Natural killer cell (primary cell): ENCODE data around the gene SETBP1. TPM values are rescaled to one million over a fixed set of nuclear protein-coding genes. Genes with fewer than 3 reads are reported as not detected.

Experiments
- ATAC-seq, 3 donors: fragments of 150-1000 bp in 2 of 3; fragments of 200-7000 bp in 1 of 3; cut with Tn5 transposase; 1 replicate in 1 of 3; 2 replicates in 2 of 3; pipeline ENCODE4 v1.10.0; 2021; ENCODE audit warnings: mild to moderate bottlenecking in 2 of 3, moderate library complexity in 2 of 3
- DNase-seq, 2 donors: peaks; one replicate each; pipeline versions ENCODE4 v3.0.0 to v3.0.0-alpha.2; 2013 to 2021; ENCODE audit warnings: mixed read lengths in 1 of 2
- H3K27ac ChIP-seq: one replicate; pipeline ENCODE4 v1.5.1; 2013; ENCODE audit warnings: mild to moderate bottlenecking, low read length
- H3K27me3 ChIP-seq: one replicate; pipeline ENCODE4 v1.6.1; 2013; ENCODE audit warnings: low read length; ENCODE audit not compliant: control insufficient read depth, insufficient read depth
- H3K36me3 ChIP-seq: one replicate; pipeline ENCODE4 v1.6.1; 2013; ENCODE audit warnings: low read length; ENCODE audit not compliant: control insufficient read depth, insufficient read depth
- H3K4me1 ChIP-seq: one replicate; pipeline ENCODE4 v1.6.1; 2013; ENCODE audit warnings: low read length; ENCODE audit not compliant: control insufficient read depth, insufficient read depth
- H3K4me3 ChIP-seq: one replicate; pipeline ENCODE4 v1.5.1; 2013; ENCODE audit warnings: low read length
- H3K9me3 ChIP-seq: one replicate; pipeline ENCODE4 v1.6.1; 2013; ENCODE audit warnings: low read length; ENCODE audit not compliant: control insufficient read depth, insufficient read depth
- H3K27ac Mint-ChIP-seq, 2 donors: one replicate each; pipeline ENCODE4 v1.8.0; 2022; ENCODE audit warnings: mild to moderate bottlenecking in 2 of 2, mixed read lengths in 2 of 2, moderate library complexity in 1 of 2
- H3K27me3 Mint-ChIP-seq, 2 donors: one replicate each; pipeline ENCODE4 v1.8.0; 2022; ENCODE audit warnings: low read depth in 2 of 2, mixed read lengths in 2 of 2
- H3K36me3 Mint-ChIP-seq: one replicate; pipeline ENCODE4 v1.8.0; 2022; ENCODE audit warnings: mixed read lengths
- H3K4me1 Mint-ChIP-seq, 2 donors: one replicate each; pipeline ENCODE4 v1.8.0; 2022; ENCODE audit warnings: mixed read lengths in 2 of 2
- H3K4me3 Mint-ChIP-seq: one replicate; pipeline ENCODE4 v1.8.0; 2022; ENCODE audit warnings: mild to moderate bottlenecking, moderate library complexity, mixed read lengths
- H3K9me3 Mint-ChIP-seq, 2 donors: one replicate each; pipeline ENCODE4 v1.8.0; 2022; ENCODE audit warnings: mixed read lengths in 2 of 2
- CTCF ChIP-seq: fragments of 200-600 bp; IDR thresholded peaks from one replicate; pipeline ENCODE4 v1.8.0; 2022; ENCODE audit warnings: antibody characterized with exemption
- WGBS: methylation state at CpG from one replicate; pipeline ENCODE4 v1.1.7; 2013; ENCODE audit warnings: missing lambda C conversion rate; ENCODE audit not compliant: insufficient coverage; 5-methylcytosine and 5-hydroxymethylcytosine counted together
- intact Hi-C: fragments of 100-400 bp; cut with micrococcal nuclease; formaldehyde crosslinking; loops from one replicate; pipeline ENCODE4 v1.14.2; 2022
- total RNA-seq, 4 donors: library from RNA; stranded (reverse); fragments of 120-200 nt in 1 of 4; gene quantifications; one replicate each; pipeline versions ENCODE4 v1.2.3 to v1.2.4, GENCODE V29; 2013 to 2022

The SETBP1 gene
- total RNA-seq, 3 donors from 2014 or later (not counting 1 experiment from before 2014, with no cell fraction given), result 36.0 to 46.6 (median 41.2) TPM

GRCh38 chr18:44915661-44916060, 235.0 kb downstream of the SETBP1 start:
- no peak overlapping the region for H3K27ac ChIP-seq
- no peak overlapping the region for H3K4me3 ChIP-seq
- H3K36me3 Mint-ChIP-seq, result no peaks in the 10 kb centered on the region
- no peaks in the 10 kb centered on the region for H3K9me3 Mint-ChIP-seq
- H3K36me3 ChIP-seq, result no peaks in the 10 kb centered on the region
- intact Hi-C loops, result no loop called here
- DNase-seq (no peak), ATAC-seq (no peak)
- H3K27me3 ChIP-seq, result no peaks in the 10 kb centered on the region
- no peak overlapping the region for H3K4me3 Mint-ChIP-seq
- H3K27ac Mint-ChIP-seq, result no peak overlapping the region
- peaks cover 49 to 61% of the 10 kb centered on the region in 2 donors for H3K4me1 Mint-ChIP-seq
- no peaks in the 10 kb centered on the region for H3K9me3 ChIP-seq
- H3K4me1 ChIP-seq, result peaks cover 10% of the 10 kb centered on the region
- H3K27me3 Mint-ChIP-seq, result no peaks in the 10 kb centered on the region
- 93% methylated on average over 1 of the region's 2 CpGs for WGBS
- TF ChIP-seq CTCF, result no peak

GRCh38 chr18:44916429-44917207, 235.9 kb downstream of the SETBP1 start:
- Mint-ChIP-seq H3K9me3 (no peaks in the 10 kb centered on the region), H3K4me1 (peaks cover 42 to 51% of the 10 kb centered on the region in 2 donors), H3K27me3 (no peaks in the 10 kb centered on the region), H3K27ac (no peak overlapping the region), H3K36me3 (no peaks in the 10 kb centered on the region), H3K4me3 (no peak overlapping the region)
- 84% methylated on average over 4 of the region's 4 CpGs for WGBS
- Histone ChIP-seq H3K4me1 (peaks cover 7% of the 10 kb centered on the region), H3K36me3 (no peaks in the 10 kb centered on the region), H3K27me3 (no peaks in the 10 kb centered on the region), H3K27ac (no peak overlapping the region), H3K4me3 (no peak overlapping the region), H3K9me3 (no peaks in the 10 kb centered on the region)
- intact Hi-C loops, result no loop called here
- TF ChIP-seq CTCF, result no peak
- DNase-seq, result no peak
- no peak for ATAC-seq

GRCh38 chr18:44917216-44918141, 236.8 kb downstream of the SETBP1 start:
- peaks cover 34 to 43% of the 10 kb centered on the region in 2 donors for H3K4me1 Mint-ChIP-seq
- no peak overlapping the region for H3K27ac Mint-ChIP-seq
- no peaks in the 10 kb centered on the region for H3K36me3 Mint-ChIP-seq
- no peak for TF ChIP-seq CTCF
- H3K4me3 Mint-ChIP-seq, result no peak overlapping the region
- H3K9me3 ChIP-seq, result no peaks in the 10 kb centered on the region
- intact Hi-C loops, result no loop called here
- peaks cover 4% of the 10 kb centered on the region for H3K4me1 ChIP-seq
- no peaks in the 10 kb centered on the region for H3K9me3 Mint-ChIP-seq
- no peaks in the 10 kb centered on the region for H3K27me3 ChIP-seq
- H3K27me3 Mint-ChIP-seq, result no peaks in the 10 kb centered on the region
- no peaks in the 10 kb centered on the region for H3K36me3 ChIP-seq
- no peak overlapping the region for H3K4me3 ChIP-seq
- no peak for ATAC-seq
- 80% methylated on average over 9 of the region's 10 CpGs for WGBS
- no peak overlapping the region for H3K27ac ChIP-seq
- no peak for DNase-seq
